A549 treated with AZD2906 at 1 μM for 4 hours (cell line): Measurements from ENCODE around the gene CSK. TPM values are rescaled to one million over a fixed set of nuclear protein-coding genes. Genes with fewer than 3 reads are reported as not detected.

Experiments
- total RNA-seq: library from RNA; stranded (reverse); fragments of 200-300 nt; extraction: Qiagen RNA extraction; gene quantifications from 5 replicates; pipeline ENCODE4 v1.2.3, GENCODE V29; 2022

CSK gene
- total RNA-seq, result 63.3 to 70.0 TPM (median 63.8 TPM) in 5 replicates

DNA sequence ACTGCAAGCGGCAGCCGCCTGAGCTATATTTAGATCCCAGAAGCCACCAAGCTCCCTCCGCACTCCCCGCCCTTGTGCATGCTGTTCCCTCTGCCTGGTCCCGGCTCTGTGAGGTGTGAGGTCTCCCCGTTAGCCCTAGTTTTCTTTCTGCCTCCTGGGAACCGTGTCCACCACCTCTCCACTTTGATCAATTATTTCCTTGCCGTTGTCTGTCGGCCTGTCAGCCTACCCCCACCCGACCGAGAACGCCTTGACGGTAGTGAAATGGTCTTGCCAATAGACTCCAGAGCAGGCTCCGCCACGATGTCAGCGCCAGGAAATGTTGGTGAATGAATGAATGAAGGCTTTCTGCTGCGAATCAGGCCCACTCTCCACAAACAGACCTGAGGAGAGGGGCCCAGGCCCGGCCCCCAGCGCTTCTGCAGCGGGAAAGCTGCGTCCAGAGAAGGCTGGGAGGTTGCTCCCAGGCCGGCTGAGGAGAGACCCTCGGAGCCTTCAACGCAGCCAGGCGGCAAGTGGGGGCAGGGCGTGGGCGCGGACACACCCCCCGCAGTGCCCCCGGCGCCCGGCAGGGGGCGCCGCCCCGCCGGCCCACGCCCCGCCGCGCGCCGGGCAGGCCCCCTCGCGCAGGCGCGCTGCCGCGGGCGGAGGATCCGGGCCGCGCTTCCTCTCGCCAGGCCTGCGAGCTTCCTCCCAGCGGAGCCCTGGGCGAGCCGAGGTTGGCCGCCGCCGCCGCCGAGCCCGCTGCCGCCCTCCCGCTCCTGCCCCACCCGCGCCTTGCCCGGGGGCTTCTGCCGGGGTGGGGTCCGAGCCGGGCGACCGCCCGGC, at the start of gene CSK:
Gene CSK, plus strand, starts transcription at position 650 of the 828 bp plus-strand sequence. CDS start 16,218 bp downstream, outside the sequence.

GRCh38 chr15:74748322-74748946, 33.4 kb upstream of the CSK start, which contains the start of gene CYP1A2:
Gene CYP1A2 (plus strand): TSS chr15:74748845. CDS start chr15:74749739, 894 bp downstream.

DNA sequence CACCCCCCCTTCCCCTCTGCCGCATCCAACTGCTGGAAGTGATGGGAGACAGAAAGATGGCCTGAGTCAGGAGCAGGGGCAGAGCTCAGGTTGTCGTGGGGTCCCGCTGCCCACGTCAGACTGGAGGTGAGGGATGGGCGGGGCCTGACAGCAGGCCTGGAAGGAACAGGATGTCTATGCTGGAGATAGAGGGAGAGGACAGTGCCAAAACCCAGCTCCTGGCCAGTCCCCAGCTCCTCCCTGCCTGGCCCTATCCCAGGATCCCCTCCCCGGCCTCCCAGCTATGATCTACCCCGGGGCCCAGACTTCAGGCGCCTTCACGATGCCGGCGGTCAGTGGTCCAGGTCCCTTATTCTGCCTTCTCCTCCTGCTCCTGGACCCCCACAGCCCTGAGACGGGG, 30.7 kb downstream of the CSK start, which contains the start of gene LMAN1L:
Gene LMAN1L, plus strand, starts transcription at position 303 of the 400 bp plus-strand sequence. Its CDS starts 20 bp downstream, at position 323.

GRCh38 chr15:74826364-74826819, 44.5 kb downstream of the CSK start, which contains the start of gene CPLX3:
Gene CPLX3 (plus strand): TSS chr15:74826627. CDS start chr15:74826704, 77 bp downstream.

DNA sequence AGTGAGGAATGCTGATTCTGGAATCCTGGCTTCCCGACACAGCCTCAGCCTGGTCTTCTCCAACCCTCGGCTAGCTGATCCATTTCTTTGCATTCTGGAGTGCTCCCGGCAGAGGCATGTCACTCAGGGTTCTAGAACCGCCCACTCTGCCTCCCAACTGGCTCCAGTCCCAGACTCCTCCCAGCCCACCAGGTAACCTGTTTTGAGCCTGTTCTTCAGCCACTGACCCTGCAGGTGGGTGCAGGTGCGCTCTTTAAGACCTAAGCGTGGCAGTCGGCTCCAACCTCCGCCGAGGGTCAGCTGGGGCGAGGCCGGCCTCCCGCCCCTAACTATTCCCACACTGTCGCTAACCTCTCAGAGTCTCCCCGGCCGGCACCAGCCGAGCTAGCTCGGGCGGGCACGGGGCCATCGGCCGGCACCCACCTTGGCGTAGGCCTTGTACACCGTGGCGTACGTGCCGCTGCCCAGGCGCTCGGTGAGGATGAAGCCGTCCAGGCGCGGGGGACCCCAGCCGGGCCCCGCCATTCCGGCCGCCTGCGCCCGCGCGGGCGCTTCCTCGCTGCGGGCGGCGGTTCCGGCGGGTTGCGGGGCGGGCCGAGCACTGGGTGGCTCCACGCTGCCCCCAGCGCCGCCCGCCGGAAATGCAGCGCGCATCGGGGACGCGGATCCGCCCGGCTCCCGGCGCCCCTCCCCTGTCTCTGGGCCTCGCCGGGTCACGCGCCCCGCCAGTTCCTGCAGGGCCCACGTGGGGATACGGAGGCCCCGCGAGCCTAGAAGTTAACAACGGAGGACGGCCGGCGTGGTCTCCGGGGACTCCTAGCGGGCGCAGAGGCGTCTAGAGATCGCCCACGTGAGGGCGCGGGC, 60.9 kb downstream of the CSK start, which contains the start of gene ULK3:
Gene ULK3, minus strand, starts transcription at position 576 of the 864 bp plus-strand sequence. Its CDS starts 51 bp downstream, at position 525.

Other genes starting within 250 kb of the CSK start
- 2.8 to 3.3 TPM (median 2.8 TPM) in 5 replicates for gene ARID3B, start 240.9 kb upstream of the CSK start, total RNA-seq
- 30.8 to 46.3 TPM (median 33.0 TPM) in 5 replicates for gene CLK3, start 166.2 kb upstream of the CSK start, total RNA-seq
- 20.3 to 24.5 TPM (median 22.7 TPM) in 5 replicates for gene EDC3, start 86.1 kb upstream of the CSK start, total RNA-seq
- gene CYP1A1, start 56.6 kb upstream of the CSK start, total RNA-seq, result 1.2 to 2.2 TPM (median 1.7 TPM) in 5 replicates
- not detected in 5 replicates for gene CYP1A2, start 33.2 kb upstream of the CSK start, total RNA-seq
- gene LMAN1L, start 30.8 kb downstream of the CSK start, total RNA-seq, result 0.02 to 0.06 TPM in 2 of 5 replicates, not detected in the others
- not detected in 5 replicates for gene CPLX3, start 44.5 kb downstream of the CSK start, total RNA-seq
- gene ULK3, start 61.1 kb downstream of the CSK start, total RNA-seq, result 26.1 to 36.0 TPM (median 35.1 TPM) in 5 replicates
- gene SCAMP2, start 91.3 kb downstream of the CSK start, total RNA-seq, result 57.7 to 69.5 TPM (median 66.9 TPM) in 5 replicates
- 28.0 to 42.3 TPM (median 33.9 TPM) in 5 replicates for gene MPI, start 108.0 kb downstream of the CSK start, total RNA-seq
- gene FAM219B, start 124.8 kb downstream of the CSK start, total RNA-seq, result 32.1 to 39.1 TPM (median 35.7 TPM) in 5 replicates
- gene COX5A, start 156.0 kb downstream of the CSK start, total RNA-seq, result 449 to 627 TPM (median 566 TPM) in 5 replicates
- 18.8 to 28.2 TPM (median 26.4 TPM) in 5 replicates for gene RPP25, start 174.7 kb downstream of the CSK start, total RNA-seq
- gene SCAMP5, start 213.5 kb downstream of the CSK start, total RNA-seq, result 10.2 to 12.5 TPM (median 12.0 TPM) in 5 replicates
- gene PPCDC, start 241.5 kb downstream of the CSK start, total RNA-seq, result 16.8 to 22.7 TPM (median 19.0 TPM) in 5 replicates